Chondrocyte (in vitro differentiated cells): ENCODE results near the gene TMEM256. TPM values are rescaled to one million over a fixed set of nuclear protein-coding genes. Genes with fewer than 3 reads are reported as not detected.

ENCODE experiments used
- DNase-seq: peaks from one replicate; pipeline ENCODE4 v3.0.0; 2021; ENCODE audit warnings: mixed read lengths, low spot score
- H3K27ac Mint-ChIP-seq: one replicate; pipeline ENCODE4 v1.8.0; 2021; ENCODE audit warnings: mild to moderate bottlenecking, moderate library complexity, mixed read lengths; ENCODE audit not compliant: unreplicated experiment
- H3K27me3 Mint-ChIP-seq: 2 replicates; pipeline ENCODE4 v1.8.0; 2021; ENCODE audit warnings: low read depth, mixed read lengths
- H3K36me3 Mint-ChIP-seq: 2 replicates; pipeline ENCODE4 v1.8.0; 2021; ENCODE audit warnings: low read depth, mixed read lengths
- H3K4me1 Mint-ChIP-seq: 2 replicates; pipeline ENCODE4 v1.8.0; 2021; ENCODE audit warnings: low read depth, mild to moderate bottlenecking, mixed read lengths
- H3K4me3 Mint-ChIP-seq: one replicate; pipeline ENCODE4 v1.8.0; 2021; ENCODE audit warnings: mild to moderate bottlenecking, moderate library complexity, mixed read lengths; ENCODE audit not compliant: unreplicated experiment
- H3K9me3 Mint-ChIP-seq: 2 replicates; pipeline ENCODE4 v1.8.0; 2021; ENCODE audit warnings: low read depth, mixed read lengths
- CTCF ChIP-seq: fragments of 200-600 bp; sonication (generic); IDR thresholded peaks from 2 replicates; pipeline ENCODE4 v1.5.0; 2021; ENCODE audit warnings: antibody characterized with exemption, mild to moderate bottlenecking, moderate library complexity
- total RNA-seq: library from RNA; stranded (reverse); gene quantifications from 3 replicates; pipeline ENCODE4 v1.2.1, GENCODE V29; 2021

TMEM256 gene
- total RNA-seq, 1 donor from 2014 or later = 34.3 TPM

GRCh38 chr17:7417056-7417655 lies 13.3 kb upstream of the TMEM256 start:
- Mint-ChIP-seq H3K36me3 (peaks cover 15% of the 10 kb centered on the region), H3K4me1 (no peaks in the 10 kb centered on the region), H3K9me3 (no peaks in the 10 kb centered on the region), H3K27me3 (no peaks in the 10 kb centered on the region), H3K27ac (no peak overlapping the region), H3K4me3 (no peak overlapping the region)
- TF ChIP-seq CTCF = no peak
- DNase-seq = no peak

GRCh38 chr17:7416323-7416722 lies 12.4 kb upstream of the TMEM256 start:
- Mint-ChIP-seq H3K36me3 (peaks cover 17% of the 10 kb centered on the region), H3K4me3 (no peak overlapping the region), H3K9me3 (no peaks in the 10 kb centered on the region), H3K4me1 (no peaks in the 10 kb centered on the region), H3K27me3 (no peaks in the 10 kb centered on the region), H3K27ac (no peak overlapping the region)
- no peak for TF ChIP-seq CTCF
- no peak for DNase-seq

- H3K36me3 Mint-ChIP-seq = peaks cover 17% of the 10 kb centered on the region
- no peak overlapping the region for H3K4me3 Mint-ChIP-seq
- no peak for DNase-seq
- H3K27ac Mint-ChIP-seq = no peak overlapping the region
- H3K9me3 Mint-ChIP-seq = no peaks in the 10 kb centered on the region
- no peaks in the 10 kb centered on the region for H3K27me3 Mint-ChIP-seq
- no peak for TF ChIP-seq CTCF
- H3K4me1 Mint-ChIP-seq = no peaks in the 10 kb centered on the region
These were observed 11.9 kb upstream of the TMEM256 start for GRCh38 chr17:7415784-7416183.

- Mint-ChIP-seq H3K4me1 (no peaks in the 10 kb centered on the region), H3K4me3 (no peak overlapping the region), H3K27ac (no peak overlapping the region), H3K36me3 (peaks cover 26% of the 10 kb centered on the region), H3K9me3 (no peaks in the 10 kb centered on the region), H3K27me3 (no peaks in the 10 kb centered on the region)
- no peak for DNase-seq
- TF ChIP-seq CTCF = no peak
These were observed 10.9 kb upstream of the TMEM256 start for GRCh38 chr17:7414837-7415236.

GRCh38 chr17:7413346-7413985 lies 9.6 kb upstream of the TMEM256 start:
- Mint-ChIP-seq H3K4me3 (no peak overlapping the region), H3K27me3 (no peaks in the 10 kb centered on the region), H3K4me1 (no peaks in the 10 kb centered on the region), H3K36me3 (peaks cover 35% of the 10 kb centered on the region), H3K9me3 (no peaks in the 10 kb centered on the region), H3K27ac (no peak overlapping the region)
- no peak for DNase-seq
- no peak for TF ChIP-seq CTCF
